HepG2 (cell line): ENCODE measurements around the gene PAPPA2. TPM values are rescaled to one million over a fixed set of nuclear protein-coding genes. Genes with fewer than 3 reads are reported as not detected.

Experiments
- ATAC-seq: fragments of 200-7000 bp; cut with Tn5 transposase; 3 replicates; pipeline ENCODE4 v1.9.1; 2020; ENCODE audit warnings: mild to moderate bottlenecking, moderate library complexity
- BruUV-seq: library from RNA; stranded (reverse); fragments of 400-500 nt; replicated peaks from 2 replicates; lab custom pipeline; 2021; lab: Mats Ljungman, UMichigan
- CTCF ChIA-PET: fragments of 300-600 bp; formaldehyde crosslinking; extraction: SDS; loops from one replicate; lab custom pipeline; 2021; ENCODE audit warnings: low total read pairs, inconsistent platforms, low intra/inter-chr PET ratio; lab: Yijun Ruan, JAX
- POLR2A ChIA-PET: fragments of 350-600 bp; sonication (Branson Sonifier 250); formaldehyde crosslinking; loops from one replicate; lab custom pipeline; 2020; ENCODE audit warnings: antibody characterized with exemption, inconsistent platforms; lab: Yijun Ruan, JAX
- DNase-seq: peaks from one replicate; pipeline ENCODE4 v3.0.0-alpha.2; 2015; ENCODE audit warnings: low spot score
- FAIRE-seq: peaks from 3 replicates; lab custom pipeline; 2011; peaks lifted over from hg19 to GRCh38; lab: Jason Lieb, UNC
- H2AFZ ChIP-seq: one replicate; pipeline ENCODE4 v1.6.1; 2011; ENCODE audit warnings: low read length, inconsistent platforms
- H3K27ac ChIP-seq: fragments of 300-600 bp; 3 replicates; pipeline ENCODE4 v1.8.0; 2011; ENCODE audit warnings: mixed run types, mild to moderate bottlenecking, mixed read lengths, low read length, inconsistent platforms; ENCODE audit not compliant: insufficient read depth; ENCODE audit errors: extremely low read length
- H3K27me3 ChIP-seq, 2 experiments: fragments of 200-600 bp in 1 of 2; 2 replicates in 1 of 2; 3 replicates in 1 of 2; pipeline versions ENCODE4 v1.6.0 to v1.8.0; 2011; ENCODE audit warnings: low read length in 2 of 2, mild to moderate bottlenecking in 2 of 2, moderate library complexity in 2 of 2, inconsistent platforms in 1 of 2; ENCODE audit not compliant: insufficient read depth in 2 of 2, control insufficient read depth in 1 of 2
- H3K36me3 ChIP-seq, 2 experiments: fragments of 200-600 bp in 1 of 2; replicated peaks in 1 of 2; 2 replicates in 1 of 2; 3 replicates in 1 of 2; pipeline versions ENCODE4 v1.5.1 to v1.8.0; 2011; ENCODE audit warnings: low read length in 2 of 2, inconsistent platforms in 1 of 2; ENCODE audit not compliant: insufficient read depth in 2 of 2, control insufficient read depth in 1 of 2
- H3K4me1 ChIP-seq: 2 replicates; pipeline ENCODE4 v1.5.1; 2012; ENCODE audit warnings: low read length, inconsistent platforms; ENCODE audit not compliant: insufficient read depth
- H3K4me2 ChIP-seq: 2 replicates; pipeline ENCODE4 v1.6.0; 2011; ENCODE audit warnings: low read depth, low read length, inconsistent platforms
- H3K4me3 ChIP-seq, 3 experiments: fragments of 200-600 bp in 1 of 3; sonication (generic), shearing (Covaris generic) in 1 of 3; replicated peaks in 1 of 3; 2 replicates each; pipeline ENCODE4 v1.5.1; 2011 to 2016; ENCODE audit warnings: low read length in 3 of 3, inconsistent platforms in 2 of 3, low read depth in 2 of 3, mild to moderate bottlenecking in 2 of 3, control low read depth in 1 of 3, mixed read lengths in 1 of 3; ENCODE audit not compliant: insufficient read depth in 1 of 3
- H3K79me2 ChIP-seq: one replicate; pipeline ENCODE4 v1.6.1; 2011; ENCODE audit warnings: low read length, inconsistent platforms; ENCODE audit not compliant: insufficient read depth
- H3K9ac ChIP-seq: 2 replicates; pipeline ENCODE4 v1.6.0; 2011; ENCODE audit warnings: mild to moderate bottlenecking, low read depth, low read length, inconsistent platforms; ENCODE audit not compliant: insufficient read depth
- H3K9me3 ChIP-seq: 2 replicates; pipeline ENCODE4 v1.5.1; 2012; ENCODE audit warnings: mild to moderate bottlenecking, low read length
- H4K20me1 ChIP-seq: 2 replicates; pipeline ENCODE4 v1.6.0; 2011; ENCODE audit warnings: inconsistent platforms, mild to moderate bottlenecking, low read length, moderate library complexity; ENCODE audit not compliant: insufficient read depth
- CHCHD3 ChIP-seq: sonication (generic); formaldehyde crosslinking; IDR thresholded peaks from 2 replicates; pipeline ENCODE4 v1.8.0; 2022; ENCODE audit warnings: mild to moderate bottlenecking, missing genetic modification reagents, moderate library complexity
- ONECUT2 ChIP-seq: sonication (generic); formaldehyde crosslinking; IDR thresholded peaks from 2 replicates; pipeline ENCODE4 v1.4.0; 2020; ENCODE audit warnings: missing genetic modification reagents
- PRMT3 ChIP-seq: sonication (generic); formaldehyde crosslinking; IDR thresholded peaks from 2 replicates; pipeline ENCODE4 v1.8.1; 2022; ENCODE audit warnings: low read depth, mild to moderate bottlenecking, moderate library complexity, missing genetic modification reagents, borderline replicate concordance
- REXO4 ChIP-seq: sonication (generic); formaldehyde crosslinking; IDR thresholded peaks from 2 replicates; pipeline ENCODE4 v1.8.0; 2022; ENCODE audit warnings: missing genetic modification reagents, mild to moderate bottlenecking, borderline replicate concordance
- ZNF180 ChIP-seq: sonication (generic); formaldehyde crosslinking; IDR thresholded peaks from 2 replicates; pipeline ENCODE4 v1.4.0; 2020; ENCODE audit warnings: low read depth, missing genetic modification reagents, borderline replicate concordance
- ZNF234 ChIP-seq: sonication (generic); formaldehyde crosslinking; conservative IDR thresholded peaks from 2 replicates; pipeline ENCODE4 v1.5.1; 2020; ENCODE audit warnings: mild to moderate bottlenecking, missing genetic modification reagents
- ZNF3 ChIP-seq: IDR thresholded peaks from 2 replicates; pipeline ENCODE4 v1.7.0; 2017; ENCODE audit warnings: inconsistent platforms
- ZNF441 ChIP-seq: sonication (generic); formaldehyde crosslinking; IDR thresholded peaks from 2 replicates; pipeline ENCODE4 v1.7.0; 2021; ENCODE audit warnings: missing genetic modification reagents, borderline replicate concordance
- ZNF552 ChIP-seq: sonication (generic); formaldehyde crosslinking; IDR thresholded peaks from 2 replicates; pipeline ENCODE4 v1.9.0; 2022; ENCODE audit warnings: missing genetic modification reagents, mild to moderate bottlenecking, borderline replicate concordance
- ZNF773 ChIP-seq: sonication (generic); formaldehyde crosslinking; IDR thresholded peaks from 2 replicates; pipeline ENCODE4 v1.4.0; 2020; ENCODE audit warnings: missing genetic modification reagents, borderline replicate concordance
- ZSCAN12 ChIP-seq: sonication (generic); formaldehyde crosslinking; IDR thresholded peaks from 2 replicates; pipeline ENCODE4 v1.9.0; 2021; ENCODE audit warnings: mild to moderate bottlenecking, missing genetic modification reagents
- WGBS: methylation state at CpG from one replicate; pipeline ENCODE4 v1.1.6; 2017; ENCODE audit warnings: low lambda C conversion rate; 5-methylcytosine and 5-hydroxymethylcytosine counted together
- in situ Hi-C: cut with HindIII; loops from 2 replicates; pipeline ENCODE4 v1.10.0; 2017; ENCODE audit warnings: low pct_unique_long_range_greater_than_20kb; ENCODE audit not compliant: extremely low pct_ligation_motif_present
- intact Hi-C: fragments of 100-400 bp; cut with micrococcal nuclease; formaldehyde crosslinking; loops from one replicate; pipeline ENCODE4 v1.10.0; 2022; ENCODE audit not compliant: unreplicated experiment
- polyA plus RNA-seq, 8 experiments: library from polyadenylated mRNA; depleted of rRNA in 3 of 8; stranded (reverse) in 7 of 8; unstranded in 1 of 8; fragments of >200 nt; fragmentation: Illumina TruSeq in 4 of 8; extraction: Trizol in 4 of 8; gene quantifications; 2 replicates each; pipeline versions ENCODE4 v1.2.1 to v1.2.3, GENCODE V29; 2011 to 2016; ENCODE audit warnings: low read depth in 4 of 8, missing spikeins in 1 of 8, mixed read lengths in 1 of 8; ENCODE audit not compliant: insufficient read depth in 1 of 8
- total RNA-seq, 5 experiments: library from RNA; depleted of rRNA; stranded (reverse); fragments of >200 nt; fragmentation: Illumina TruSeq; extraction: Trizol; gene quantifications; 2 replicates each; pipeline ENCODE4 v1.2.3, GENCODE V29; 2016; ENCODE audit warnings: low read depth in 1 of 5
- TF ChIP-seq, protein P1 (sequence below): sonication (generic); formaldehyde crosslinking; IDR thresholded peaks from 2 replicates; pipeline ENCODE4 v1.5.0; 2020; ENCODE audit warnings: missing genetic modification reagents
- TF ChIP-seq, protein P2 (sequence below): sonication (generic); formaldehyde crosslinking; IDR thresholded peaks from 2 replicates; pipeline ENCODE4 v1.4.0; 2020; ENCODE audit warnings: missing genetic modification reagents
- TF ChIP-seq, protein P3 (sequence below), 2 experiments: fragments of 450-650 bp in 1 of 2; sonication (generic) in 1 of 2; formaldehyde crosslinking; IDR thresholded peaks; 2 replicates each; pipeline versions ENCODE4 v1.5.0 to v1.8.0; 2020 to 2022; ENCODE audit warnings: mild to moderate bottlenecking in 1 of 2, missing genetic modification reagents in 1 of 2
- TF ChIP-seq, protein P4 (sequence below): sonication (generic); formaldehyde crosslinking; IDR thresholded peaks from 2 replicates; pipeline ENCODE4 v1.8.1; 2023; ENCODE audit warnings: mild to moderate bottlenecking, missing genetic modification reagents
- TF ChIP-seq, protein P5 (sequence below): sonication (generic); formaldehyde crosslinking; IDR thresholded peaks from 2 replicates; pipeline ENCODE4 v1.5.1; 2020; ENCODE audit warnings: mild to moderate bottlenecking, moderate library complexity, missing genetic modification reagents

Gene PAPPA2
- total and polyA plus RNA-seq, 2 of the 13 experiments (the other 11 are each of a cell fraction or from before 2014, with no cell fraction given): 0.01 TPM; not detected in 1

DNA sequence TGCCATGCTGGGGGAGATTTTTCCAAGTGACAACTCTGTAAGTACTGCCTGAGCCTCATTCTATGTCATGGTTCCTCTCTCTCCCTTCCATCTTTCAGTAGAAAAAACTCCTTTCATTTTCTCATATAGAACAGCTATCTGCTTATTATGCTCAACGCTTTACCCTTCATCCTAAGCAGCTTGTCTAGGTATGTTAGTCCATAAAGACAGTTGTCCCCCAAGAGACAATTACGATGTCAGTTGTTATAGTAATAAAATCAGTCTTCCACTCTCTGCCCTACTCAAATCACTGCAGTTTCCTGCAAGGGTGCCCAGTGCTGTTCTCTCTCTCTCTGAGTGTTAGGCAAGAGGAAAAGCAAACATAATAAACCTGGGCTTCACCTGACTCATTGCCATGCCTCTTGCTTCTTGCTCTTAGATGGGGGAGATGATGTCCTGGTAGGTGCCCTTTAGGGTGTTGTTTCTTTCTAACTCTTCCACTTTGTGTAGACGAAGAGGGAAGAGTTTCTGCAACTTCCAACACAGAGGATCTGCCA lies 59.4 kb downstream of the PAPPA2 start:
- Histone ChIP-seq H3K36me3 (no peaks in the 10 kb centered on the region), H3K9ac (no peak overlapping the region), H4K20me1 (no peaks in the 10 kb centered on the region), H3K27me3 (no peaks in the 10 kb centered on the region; a peak in 1 of 5 replicates), H2AFZ (no peak overlapping the region), H3K9me3 (no peaks in the 10 kb centered on the region), H3K27ac (no peak overlapping the region), H3K4me1 (no peaks in the 10 kb centered on the region), H3K4me2 (no peak overlapping the region), H3K4me3 (no peak overlapping the region), H3K79me2 (no peaks in the 10 kb centered on the region)
- DNase-seq (no peak), FAIRE-seq (no peak), ATAC-seq (no peak)
- POLR2A ChIA-PET: no interaction called here
- BruUV-seq: no TSS peak
- in situ Hi-C loops: no loop called here
- intact Hi-C loops: no loop called here
- WGBS: 4% methylated on average over 3 of the region's 3 CpGs
- CTCF ChIA-PET: no interaction called here
- TF ChIP-seq ZNF441 (CRISPR knock-in tag) (no peak), ZNF552 (CRISPR knock-in tag) (no peak), CHCHD3 (CRISPR knock-in tag) (no peak), REXO4 (CRISPR knock-in tag) (no peak), ZNF3 (no peak), PRMT3 (no peak), ONECUT2 (CRISPR knock-in tag) (no peak), ZSCAN12 (CRISPR knock-in tag) (no peak), ZNF180 (no peak), ZNF773 (no peak), ZNF234 (CRISPR knock-in tag) (no peak)
- TF ChIP-seq, protein P1, sequence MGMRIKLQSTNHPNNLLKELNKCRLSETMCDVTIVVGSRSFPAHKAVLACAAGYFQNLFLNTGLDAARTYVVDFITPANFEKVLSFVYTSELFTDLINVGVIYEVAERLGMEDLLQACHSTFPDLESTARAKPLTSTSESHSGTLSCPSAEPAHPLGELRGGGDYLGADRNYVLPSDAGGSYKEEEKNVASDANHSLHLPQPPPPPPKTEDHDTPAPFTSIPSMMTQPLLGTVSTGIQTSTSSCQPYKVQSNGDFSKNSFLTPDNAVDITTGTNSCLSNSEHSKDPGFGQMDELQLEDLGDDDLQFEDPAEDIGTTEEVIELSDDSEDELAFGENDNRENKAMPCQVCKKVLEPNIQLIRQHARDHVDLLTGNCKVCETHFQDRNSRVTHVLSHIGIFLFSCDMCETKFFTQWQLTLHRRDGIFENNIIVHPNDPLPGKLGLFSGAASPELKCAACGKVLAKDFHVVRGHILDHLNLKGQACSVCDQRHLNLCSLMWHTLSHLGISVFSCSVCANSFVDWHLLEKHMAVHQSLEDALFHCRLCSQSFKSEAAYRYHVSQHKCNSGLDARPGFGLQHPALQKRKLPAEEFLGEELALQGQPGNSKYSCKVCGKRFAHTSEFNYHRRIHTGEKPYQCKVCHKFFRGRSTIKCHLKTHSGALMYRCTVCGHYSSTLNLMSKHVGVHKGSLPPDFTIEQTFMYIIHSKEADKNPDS (CRISPR knock-in tag): no peak
- TF ChIP-seq, protein P2, sequence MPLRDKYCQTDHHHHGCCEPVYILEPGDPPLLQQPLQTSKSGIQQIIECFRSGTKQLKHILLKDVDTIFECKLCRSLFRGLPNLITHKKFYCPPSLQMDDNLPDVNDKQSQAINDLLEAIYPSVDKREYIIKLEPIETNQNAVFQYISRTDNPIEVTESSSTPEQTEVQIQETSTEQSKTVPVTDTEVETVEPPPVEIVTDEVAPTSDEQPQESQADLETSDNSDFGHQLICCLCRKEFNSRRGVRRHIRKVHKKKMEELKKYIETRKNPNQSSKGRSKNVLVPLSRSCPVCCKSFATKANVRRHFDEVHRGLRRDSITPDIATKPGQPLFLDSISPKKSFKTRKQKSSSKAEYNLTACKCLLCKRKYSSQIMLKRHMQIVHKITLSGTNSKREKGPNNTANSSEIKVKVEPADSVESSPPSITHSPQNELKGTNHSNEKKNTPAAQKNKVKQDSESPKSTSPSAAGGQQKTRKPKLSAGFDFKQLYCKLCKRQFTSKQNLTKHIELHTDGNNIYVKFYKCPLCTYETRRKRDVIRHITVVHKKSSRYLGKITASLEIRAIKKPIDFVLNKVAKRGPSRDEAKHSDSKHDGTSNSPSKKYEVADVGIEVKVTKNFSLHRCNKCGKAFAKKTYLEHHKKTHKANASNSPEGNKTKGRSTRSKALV (CRISPR knock-in tag): no peak
- TF ChIP-seq, protein P3, sequence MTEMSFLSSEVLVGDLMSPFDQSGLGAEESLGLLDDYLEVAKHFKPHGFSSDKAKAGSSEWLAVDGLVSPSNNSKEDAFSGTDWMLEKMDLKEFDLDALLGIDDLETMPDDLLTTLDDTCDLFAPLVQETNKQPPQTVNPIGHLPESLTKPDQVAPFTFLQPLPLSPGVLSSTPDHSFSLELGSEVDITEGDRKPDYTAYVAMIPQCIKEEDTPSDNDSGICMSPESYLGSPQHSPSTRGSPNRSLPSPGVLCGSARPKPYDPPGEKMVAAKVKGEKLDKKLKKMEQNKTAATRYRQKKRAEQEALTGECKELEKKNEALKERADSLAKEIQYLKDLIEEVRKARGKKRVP (CRISPR knock-in tag; IDR thresholded peaks at IDR 0.05): no peak
- TF ChIP-seq, protein P4, sequence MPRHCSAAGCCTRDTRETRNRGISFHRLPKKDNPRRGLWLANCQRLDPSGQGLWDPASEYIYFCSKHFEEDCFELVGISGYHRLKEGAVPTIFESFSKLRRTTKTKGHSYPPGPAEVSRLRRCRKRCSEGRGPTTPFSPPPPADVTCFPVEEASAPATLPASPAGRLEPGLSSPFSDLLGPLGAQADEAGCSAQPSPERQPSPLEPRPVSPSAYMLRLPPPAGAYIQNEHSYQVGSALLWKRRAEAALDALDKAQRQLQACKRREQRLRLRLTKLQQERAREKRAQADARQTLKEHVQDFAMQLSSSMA (CRISPR knock-in tag): no peak
- TF ChIP-seq, protein P5, sequence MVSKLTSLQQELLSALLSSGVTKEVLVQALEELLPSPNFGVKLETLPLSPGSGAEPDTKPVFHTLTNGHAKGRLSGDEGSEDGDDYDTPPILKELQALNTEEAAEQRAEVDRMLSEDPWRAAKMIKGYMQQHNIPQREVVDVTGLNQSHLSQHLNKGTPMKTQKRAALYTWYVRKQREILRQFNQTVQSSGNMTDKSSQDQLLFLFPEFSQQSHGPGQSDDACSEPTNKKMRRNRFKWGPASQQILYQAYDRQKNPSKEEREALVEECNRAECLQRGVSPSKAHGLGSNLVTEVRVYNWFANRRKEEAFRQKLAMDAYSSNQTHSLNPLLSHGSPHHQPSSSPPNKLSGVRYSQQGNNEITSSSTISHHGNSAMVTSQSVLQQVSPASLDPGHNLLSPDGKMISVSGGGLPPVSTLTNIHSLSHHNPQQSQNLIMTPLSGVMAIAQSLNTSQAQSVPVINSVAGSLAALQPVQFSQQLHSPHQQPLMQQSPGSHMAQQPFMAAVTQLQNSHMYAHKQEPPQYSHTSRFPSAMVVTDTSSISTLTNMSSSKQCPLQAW (CRISPR knock-in tag): no peak
